ENCODE results near the gene ZBTB33.

ZBTB33 gene

GRCh38 chrX:120250522-120251271, at the start of gene ZBTB33:
ZBTB33 (plus strand) TSS chrX:120250812; CDS start chrX:120253416, 2,604 bp downstream.
- peak; percentile 70 for DNase-seq (ENCODE audit: low read depth)

GRCh38 chrX:120200851-120201250, 49.8 kb upstream of the ZBTB33 start:
- no peak for DNase-seq (ENCODE audit: low read depth)

GRCh38 chrX:120205816-120206753, 44.5 kb upstream of the ZBTB33 start:
- no peak for DNase-seq (ENCODE audit: low read depth)

DNA sequence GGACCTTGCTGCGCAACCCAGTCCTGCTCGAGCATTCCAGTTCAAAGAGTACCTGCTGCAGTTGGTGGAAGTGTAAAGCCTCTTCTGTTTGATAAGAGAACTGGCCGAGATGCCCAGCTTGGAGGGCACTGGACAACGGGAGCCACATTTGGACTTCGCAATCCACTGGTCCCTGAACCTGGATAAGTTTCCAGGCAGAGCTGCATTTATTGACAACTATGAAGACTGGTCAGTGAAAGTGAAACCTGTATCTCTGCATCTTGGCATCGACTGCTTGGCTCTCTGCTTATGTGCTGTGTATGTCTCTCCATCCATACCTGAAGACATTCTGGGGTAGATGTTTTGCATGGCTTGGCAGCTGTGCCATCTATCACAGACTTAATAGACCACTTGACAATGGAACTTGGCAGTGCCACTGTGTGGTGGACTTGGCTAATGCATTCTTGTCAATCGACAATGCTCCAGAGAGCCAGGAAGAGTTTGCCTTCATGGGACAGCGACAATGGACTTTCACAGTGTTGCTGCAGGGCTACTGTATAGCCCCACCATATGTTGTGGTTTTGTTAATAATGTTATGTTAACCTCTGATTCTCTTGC, 43.5 kb upstream of the ZBTB33 start:
- DNase-seq (ENCODE audit: low read depth) = no peak

DNA sequence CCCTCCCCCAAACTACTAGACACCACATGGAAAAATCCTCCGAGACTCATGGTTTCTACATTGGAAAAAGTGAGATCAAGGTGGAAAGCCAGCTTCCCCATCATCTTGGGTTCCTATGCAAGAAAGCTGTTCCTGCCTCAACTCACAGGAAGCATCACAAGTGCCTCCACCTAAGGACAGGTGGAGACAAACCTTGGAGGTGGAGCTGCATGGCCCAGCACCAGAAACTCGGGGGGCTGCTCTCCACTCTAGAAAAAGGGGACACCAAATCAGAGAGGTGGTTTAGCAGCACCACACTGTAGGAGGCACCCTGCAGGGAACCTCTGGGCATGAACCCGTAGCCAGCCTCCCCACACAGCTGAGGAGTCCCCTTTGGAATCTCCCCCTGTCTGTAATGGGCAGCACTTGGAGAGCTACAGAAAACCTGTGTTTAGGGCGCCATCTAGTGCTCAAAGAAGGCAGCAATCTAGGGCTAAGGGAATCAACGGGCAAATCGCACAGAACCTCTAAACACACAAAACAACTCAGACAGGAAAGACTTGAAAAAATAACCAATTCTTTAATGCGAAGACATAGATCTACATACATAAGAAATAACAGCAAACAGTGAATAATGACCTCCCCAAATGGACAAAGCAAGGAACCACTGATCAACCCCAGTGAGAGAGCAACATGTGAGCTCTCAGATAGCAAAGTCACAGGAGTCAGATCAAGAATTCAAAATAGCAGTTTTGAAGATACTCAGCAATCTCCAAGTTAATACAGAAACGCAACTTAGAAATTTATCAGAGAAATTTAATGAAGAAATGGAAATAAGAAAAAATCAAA, 37.0 kb upstream of the ZBTB33 start:
- DNase-seq (ENCODE audit: low read depth) = peak; percentile 11

- DNase-seq (ENCODE audit: low read depth) = no peak
These were observed 27.2 kb upstream of the ZBTB33 start for GRCh38 chrX:120223374-120223773.

- DNase-seq (ENCODE audit: low read depth) = no peak
These were observed 26.2 kb upstream of the ZBTB33 start for GRCh38 chrX:120224388-120224787.

GRCh38 chrX:120228187-120228908, 22.3 kb upstream of the ZBTB33 start:
- DNase-seq (ENCODE audit: low read depth) = no peak

GRCh38 chrX:120235284-120235683, 15.3 kb upstream of the ZBTB33 start:
- DNase-seq (ENCODE audit: low read depth) = no peak

- no peak for DNase-seq (ENCODE audit: low read depth)
These were observed 13.7 kb upstream of the ZBTB33 start for GRCh38 chrX:120236687-120237479.

DNA sequence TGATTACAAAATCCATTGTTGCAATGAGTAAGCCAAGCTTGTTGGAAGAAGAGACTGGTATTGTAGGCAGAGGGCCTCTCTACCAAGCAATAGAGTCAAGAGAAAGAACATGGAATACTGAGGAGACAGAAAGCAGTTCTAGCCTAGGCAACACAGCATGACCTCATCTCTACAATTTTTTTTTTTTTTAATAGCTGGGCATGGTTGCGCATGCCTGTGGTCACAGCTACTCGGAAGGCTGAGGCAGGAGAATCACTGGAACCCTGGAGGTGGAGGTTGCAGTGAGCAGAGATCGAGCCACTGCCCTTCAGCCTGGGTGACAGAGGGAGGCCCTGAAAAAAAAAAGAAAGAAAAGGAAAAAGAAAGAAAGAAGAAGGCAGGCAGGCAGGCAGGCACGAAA, 11.7 kb upstream of the ZBTB33 start:
- no peak for DNase-seq (ENCODE audit: low read depth)

- no peak for DNase-seq (ENCODE audit: low read depth)
These were observed 7.8 kb upstream of the ZBTB33 start for GRCh38 chrX:120242813-120243212.

GRCh38 chrX:120244395-120244734, 6.2 kb upstream of the ZBTB33 start:
- no peak for DNase-seq (ENCODE audit: low read depth)

GRCh38 chrX:120244735-120245498, 5.7 kb upstream of the ZBTB33 start:
- DNase-seq (ENCODE audit: low read depth) = peak; percentile 17

GRCh38 chrX:120251471-120252011, 929 bp downstream of the ZBTB33 start:
- DNase-seq (ENCODE audit: low read depth) = no peak

DNA sequence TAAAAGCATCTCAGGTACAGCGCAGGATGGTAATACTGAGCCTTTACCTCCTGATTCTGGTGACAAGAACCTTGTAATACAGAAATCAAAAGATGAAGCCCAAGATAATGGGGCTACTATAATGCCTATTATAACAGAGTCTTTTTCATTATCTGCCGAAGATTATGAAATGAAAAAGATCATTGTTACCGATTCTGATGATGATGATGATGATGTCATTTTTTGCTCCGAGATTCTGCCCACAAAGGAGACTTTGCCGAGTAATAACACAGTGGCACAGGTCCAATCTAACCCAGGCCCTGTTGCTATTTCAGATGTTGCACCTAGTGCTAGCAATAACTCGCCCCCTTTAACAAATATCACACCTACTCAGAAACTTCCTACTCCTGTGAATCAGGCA, 3.2 kb downstream of the ZBTB33 start:
- DNase-seq (ENCODE audit: low read depth) = no peak

DNA sequence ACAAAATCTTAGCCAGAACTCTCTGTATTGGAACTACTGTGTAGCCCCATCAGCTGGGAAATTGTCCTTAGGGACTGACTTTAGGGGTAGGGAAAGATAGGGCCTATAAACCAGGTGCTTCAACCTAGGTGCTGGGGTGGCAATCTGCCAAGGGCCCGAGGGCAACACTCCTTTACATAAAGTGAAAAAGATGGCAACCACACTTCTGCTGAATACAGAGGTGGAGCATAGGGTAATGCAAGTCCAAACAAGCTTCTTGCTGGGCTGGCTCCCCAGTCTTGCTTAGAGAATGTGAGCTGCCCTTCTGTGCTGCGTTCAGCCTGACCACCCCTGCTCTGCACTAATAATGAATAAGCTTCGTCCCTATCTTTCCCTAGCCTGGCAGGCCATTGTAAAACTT, 9.8 kb downstream of the ZBTB33 start:
- no peak for DNase-seq (ENCODE audit: low read depth)

GRCh38 chrX:120262859-120263708, 12.5 kb downstream of the ZBTB33 start:
- DNase-seq (ENCODE audit: low read depth) = no peak
